ENCODE measurements around the gene VAV2.

DNA sequence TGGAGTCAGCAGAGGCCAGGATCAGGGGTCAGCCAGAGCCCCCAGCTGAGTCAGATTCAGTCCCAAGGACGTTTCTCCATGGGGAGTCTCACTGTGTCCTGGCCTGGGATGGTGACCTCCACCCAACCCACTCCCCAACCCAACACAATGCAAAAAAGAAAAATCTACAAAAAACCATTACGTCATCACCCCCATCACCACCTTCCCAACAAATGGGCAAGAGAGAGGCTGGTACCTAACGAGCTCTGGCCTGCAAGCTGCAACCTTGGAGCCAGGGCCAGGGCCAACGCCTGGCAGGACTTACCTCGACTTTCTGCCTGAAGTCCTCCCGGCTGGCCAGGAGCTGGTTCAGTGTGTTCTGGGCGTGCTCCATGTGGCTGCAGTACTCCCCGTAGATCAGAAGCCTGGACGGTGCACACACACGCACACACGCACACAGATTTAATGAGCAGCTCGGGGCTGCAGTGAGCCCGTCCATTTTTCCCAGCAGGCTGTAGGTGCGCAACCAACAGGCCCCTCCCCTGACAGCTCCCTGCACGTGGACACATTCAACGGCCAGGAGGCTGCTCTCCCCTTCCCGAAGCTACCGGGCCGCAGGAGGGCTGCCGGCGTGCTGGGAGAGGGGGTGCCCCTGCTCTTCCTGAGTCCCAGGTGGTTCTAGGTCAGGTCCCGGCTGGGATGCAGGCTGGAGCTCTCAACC, 194.6 kb downstream of the VAV2 start:
- TF ChIP-seq, protein P1, sequence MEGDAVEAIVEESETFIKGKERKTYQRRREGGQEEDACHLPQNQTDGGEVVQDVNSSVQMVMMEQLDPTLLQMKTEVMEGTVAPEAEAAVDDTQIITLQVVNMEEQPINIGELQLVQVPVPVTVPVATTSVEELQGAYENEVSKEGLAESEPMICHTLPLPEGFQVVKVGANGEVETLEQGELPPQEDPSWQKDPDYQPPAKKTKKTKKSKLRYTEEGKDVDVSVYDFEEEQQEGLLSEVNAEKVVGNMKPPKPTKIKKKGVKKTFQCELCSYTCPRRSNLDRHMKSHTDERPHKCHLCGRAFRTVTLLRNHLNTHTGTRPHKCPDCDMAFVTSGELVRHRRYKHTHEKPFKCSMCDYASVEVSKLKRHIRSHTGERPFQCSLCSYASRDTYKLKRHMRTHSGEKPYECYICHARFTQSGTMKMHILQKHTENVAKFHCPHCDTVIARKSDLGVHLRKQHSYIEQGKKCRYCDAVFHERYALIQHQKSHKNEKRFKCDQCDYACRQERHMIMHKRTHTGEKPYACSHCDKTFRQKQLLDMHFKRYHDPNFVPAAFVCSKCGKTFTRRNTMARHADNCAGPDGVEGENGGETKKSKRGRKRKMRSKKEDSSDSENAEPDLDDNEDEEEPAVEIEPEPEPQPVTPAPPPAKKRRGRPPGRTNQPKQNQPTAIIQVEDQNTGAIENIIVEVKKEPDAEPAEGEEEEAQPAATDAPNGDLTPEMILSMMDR (IDR thresholded peaks at IDR 0.05): no peak
- TF ChIP-seq POLR2AphosphoS5 (IDR thresholded peaks at IDR 0.05; ENCODE audit: low read depth, low read length) (no peak), TCF7L2 (IDR thresholded peaks at IDR 0.05; ENCODE audit: low read depth, low read length) (no peak)
- TF ChIP-seq, protein P2, sequence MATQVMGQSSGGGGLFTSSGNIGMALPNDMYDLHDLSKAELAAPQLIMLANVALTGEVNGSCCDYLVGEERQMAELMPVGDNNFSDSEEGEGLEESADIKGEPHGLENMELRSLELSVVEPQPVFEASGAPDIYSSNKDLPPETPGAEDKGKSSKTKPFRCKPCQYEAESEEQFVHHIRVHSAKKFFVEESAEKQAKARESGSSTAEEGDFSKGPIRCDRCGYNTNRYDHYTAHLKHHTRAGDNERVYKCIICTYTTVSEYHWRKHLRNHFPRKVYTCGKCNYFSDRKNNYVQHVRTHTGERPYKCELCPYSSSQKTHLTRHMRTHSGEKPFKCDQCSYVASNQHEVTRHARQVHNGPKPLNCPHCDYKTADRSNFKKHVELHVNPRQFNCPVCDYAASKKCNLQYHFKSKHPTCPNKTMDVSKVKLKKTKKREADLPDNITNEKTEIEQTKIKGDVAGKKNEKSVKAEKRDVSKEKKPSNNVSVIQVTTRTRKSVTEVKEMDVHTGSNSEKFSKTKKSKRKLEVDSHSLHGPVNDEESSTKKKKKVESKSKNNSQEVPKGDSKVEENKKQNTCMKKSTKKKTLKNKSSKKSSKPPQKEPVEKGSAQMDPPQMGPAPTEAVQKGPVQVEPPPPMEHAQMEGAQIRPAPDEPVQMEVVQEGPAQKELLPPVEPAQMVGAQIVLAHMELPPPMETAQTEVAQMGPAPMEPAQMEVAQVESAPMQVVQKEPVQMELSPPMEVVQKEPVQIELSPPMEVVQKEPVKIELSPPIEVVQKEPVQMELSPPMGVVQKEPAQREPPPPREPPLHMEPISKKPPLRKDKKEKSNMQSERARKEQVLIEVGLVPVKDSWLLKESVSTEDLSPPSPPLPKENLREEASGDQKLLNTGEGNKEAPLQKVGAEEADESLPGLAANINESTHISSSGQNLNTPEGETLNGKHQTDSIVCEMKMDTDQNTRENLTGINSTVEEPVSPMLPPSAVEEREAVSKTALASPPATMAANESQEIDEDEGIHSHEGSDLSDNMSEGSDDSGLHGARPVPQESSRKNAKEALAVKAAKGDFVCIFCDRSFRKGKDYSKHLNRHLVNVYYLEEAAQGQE (IDR thresholded peaks at IDR 0.05; ENCODE audit: insufficient read depth in 1 of 2, low read depth in 2 of 2, low read length in 1 of 2): no peak
